GM21619 (cell line): ENCODE data around the gene EFCAB13.

Source experiments
- ATAC-seq: cut with Tn5 transposase; IDR thresholded peaks from one replicate; pipeline ENCODE4 v1.9.1; 2021; ENCODE audit not compliant: unreplicated experiment

The EFCAB13 gene

DNA sequence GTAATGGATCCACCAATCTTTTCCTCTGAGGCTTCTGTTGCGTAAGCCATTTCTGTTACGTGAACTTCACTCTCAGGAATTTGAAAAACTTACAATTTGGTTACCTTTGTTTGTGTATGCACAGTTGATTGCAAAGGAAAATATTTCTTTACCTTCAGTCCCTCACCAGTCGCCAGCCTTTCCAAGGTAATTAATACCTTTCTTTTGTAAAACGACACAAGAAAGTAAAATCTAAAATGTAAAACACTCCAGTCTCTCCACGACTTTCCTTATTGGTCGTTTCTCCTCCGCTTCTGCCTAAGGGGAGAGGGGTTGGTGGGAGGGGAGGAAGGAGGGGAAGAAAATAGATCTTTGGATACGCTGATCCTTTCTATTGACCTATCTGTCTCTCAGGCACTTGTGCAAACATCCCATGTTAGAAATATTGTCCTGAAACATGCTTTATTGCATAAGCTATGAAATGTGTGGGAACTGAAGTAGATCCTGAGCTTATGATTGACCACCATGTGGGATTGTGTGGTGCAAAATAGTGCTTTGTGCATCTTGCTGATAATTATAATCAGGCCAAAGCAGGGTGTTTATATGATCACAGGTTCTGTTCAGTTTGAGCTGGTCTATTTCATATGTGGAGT, 32.4 kb upstream of the EFCAB13 start:
- ATAC-seq: no peak

DNA sequence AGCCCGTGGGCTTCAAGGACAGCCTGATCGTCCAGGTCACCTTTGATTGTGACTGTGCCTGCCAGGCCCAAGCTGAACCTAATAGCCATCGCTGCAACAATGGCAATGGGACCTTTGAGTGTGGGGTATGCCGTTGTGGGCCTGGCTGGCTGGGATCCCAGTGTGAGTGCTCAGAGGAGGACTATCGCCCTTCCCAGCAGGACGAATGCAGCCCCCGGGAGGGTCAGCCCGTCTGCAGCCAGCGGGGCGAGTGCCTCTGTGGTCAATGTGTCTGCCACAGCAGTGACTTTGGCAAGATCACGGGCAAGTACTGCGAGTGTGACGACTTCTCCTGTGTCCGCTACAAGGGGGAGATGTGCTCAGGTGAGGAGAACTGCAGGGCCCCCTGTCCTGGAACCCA, 31.5 kb upstream of the EFCAB13 start:
- no peak for ATAC-seq

DNA sequence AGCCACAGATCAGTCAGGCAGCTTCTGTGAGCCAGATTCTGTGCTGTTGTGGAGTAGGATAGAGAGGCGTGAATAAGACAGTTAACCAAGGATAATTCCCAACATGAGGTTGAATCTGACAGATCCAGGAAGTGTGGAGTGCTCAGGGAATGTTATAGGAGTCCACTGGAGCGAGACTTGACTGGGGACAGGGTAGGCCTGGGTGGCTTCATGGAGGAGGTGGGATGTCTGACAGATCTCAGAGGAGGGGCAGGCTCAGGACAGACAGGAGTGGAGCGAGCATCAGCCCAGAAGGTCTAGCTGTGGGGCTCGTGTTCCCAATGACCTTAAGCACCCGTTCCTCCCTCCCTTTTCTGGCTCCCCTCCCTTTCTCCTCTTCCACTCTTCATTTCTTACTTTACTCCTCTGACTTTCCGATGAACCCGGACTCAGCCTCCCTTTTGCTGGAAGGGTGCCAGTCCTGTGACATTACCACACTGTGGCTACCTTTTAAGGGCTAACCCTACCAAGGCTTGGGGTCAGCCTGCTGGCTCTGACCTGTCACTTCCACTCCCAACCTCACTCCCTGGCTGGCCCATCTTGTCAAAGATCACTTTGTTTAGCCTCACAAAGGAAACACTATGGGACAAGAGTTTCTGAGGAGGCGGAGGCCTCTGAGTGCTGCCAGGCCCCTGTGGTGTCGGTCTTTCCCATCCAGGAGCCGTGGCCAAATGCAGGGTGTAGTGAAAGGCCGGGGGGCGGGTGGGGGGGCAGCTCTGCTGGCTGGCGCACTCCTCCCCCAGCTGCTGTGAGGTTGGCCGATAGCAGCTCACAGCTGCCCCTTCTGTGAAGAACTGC, 28.5 kb upstream of the EFCAB13 start:
- ATAC-seq: no peak

DNA sequence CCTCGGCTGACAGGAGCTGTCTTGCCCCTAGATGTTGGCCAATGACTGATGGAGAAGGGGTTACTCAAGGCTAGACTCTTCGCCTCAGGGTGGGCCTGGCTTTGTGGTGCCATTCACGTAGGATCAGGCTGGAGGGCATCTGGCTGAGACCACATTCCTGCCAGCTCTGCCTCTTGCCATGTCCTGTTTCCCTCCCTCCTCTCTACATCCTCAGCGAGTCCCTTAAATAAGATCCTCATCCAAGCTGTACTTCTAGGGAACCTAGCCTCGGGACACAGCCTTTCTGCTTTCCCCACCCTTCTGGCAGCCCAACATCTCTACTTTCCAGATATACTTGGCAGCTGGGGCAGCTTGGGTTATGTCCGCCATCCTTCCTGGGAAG, 27.9 kb upstream of the EFCAB13 start:
- no peak for ATAC-seq

DNA sequence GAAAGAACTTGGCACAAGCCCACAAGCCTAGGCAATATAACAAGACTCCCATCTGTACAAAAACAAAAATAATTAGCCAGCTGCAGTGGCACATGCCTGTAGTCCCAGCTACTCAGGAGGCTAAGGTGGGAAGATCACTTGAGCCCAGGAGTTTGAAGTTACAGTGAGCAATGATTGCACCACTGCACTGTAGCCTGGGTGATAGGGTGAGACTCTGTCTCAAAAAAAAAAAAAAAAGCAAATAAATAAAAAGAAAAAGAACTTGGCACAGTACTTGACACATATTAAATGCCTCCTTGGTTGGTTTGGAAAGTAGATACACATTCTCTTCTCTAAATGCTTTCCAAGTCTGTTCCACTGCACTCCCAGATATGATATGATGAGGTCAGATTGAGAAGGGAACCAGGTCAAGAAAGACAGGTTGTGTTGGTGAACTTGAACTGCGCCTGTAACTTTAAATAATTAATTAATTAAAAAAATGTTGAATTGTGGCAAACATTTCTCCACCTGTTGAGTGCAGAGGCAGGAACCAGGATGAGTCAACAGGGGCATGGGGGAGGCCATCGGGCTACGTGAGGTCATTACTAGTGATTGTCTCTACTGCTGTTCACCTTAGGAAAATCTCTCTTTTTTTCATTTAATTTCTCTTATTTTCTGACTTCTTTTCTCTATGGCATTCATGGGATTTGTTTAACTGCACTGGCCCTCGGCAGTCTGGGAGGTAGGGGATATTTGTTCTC, 25.9 kb upstream of the EFCAB13 start:
- no peak for ATAC-seq

DNA sequence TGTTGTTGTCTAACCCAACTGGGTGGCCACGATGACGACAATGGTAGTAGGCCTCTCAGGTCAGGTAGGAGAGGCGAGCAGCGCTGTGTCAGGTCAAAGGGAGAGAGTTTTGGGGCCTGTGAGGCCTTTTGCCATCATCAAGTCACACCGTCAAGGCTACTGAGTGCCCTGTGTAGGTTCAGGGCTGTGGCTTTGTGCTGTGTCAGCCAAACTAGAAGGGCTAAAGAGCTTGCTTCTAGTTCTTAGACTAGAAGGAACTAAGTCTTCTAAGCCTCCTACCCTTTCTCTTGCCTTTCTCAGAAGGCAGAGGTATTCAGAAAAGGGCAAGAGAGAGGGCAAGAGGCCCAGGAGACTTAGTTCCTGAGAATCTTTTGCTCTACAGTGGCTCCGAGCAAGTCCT, 25.0 kb upstream of the EFCAB13 start:
- no peak for ATAC-seq

DNA sequence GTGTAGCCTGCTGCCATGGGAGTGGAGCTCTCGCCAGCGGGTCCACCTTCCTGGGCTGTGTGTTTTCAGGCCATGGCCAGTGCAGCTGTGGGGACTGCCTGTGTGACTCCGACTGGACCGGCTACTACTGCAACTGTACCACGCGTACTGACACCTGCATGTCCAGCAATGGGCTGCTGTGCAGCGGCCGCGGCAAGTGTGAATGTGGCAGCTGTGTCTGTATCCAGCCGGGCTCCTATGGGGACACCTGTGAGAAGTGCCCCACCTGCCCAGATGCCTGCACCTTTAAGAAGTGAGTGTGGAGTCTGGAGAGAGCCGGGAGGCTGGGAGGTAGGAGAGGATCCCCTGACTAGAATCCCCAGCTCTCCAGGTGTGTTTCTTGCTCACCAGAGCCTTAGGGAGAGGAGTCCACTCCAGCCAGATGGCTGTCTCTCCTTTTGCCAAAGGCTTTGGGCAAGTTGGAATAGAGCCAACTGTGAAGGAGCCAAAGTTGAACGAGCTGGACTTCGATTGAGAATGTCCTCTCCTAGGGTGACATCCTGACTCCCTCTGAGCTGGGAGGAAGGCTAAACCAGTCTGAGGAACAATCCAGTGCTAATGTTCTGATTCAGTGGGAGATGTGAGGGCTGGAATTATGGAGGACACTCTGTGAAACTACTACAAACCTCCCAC, 24.4 kb upstream of the EFCAB13 start:
- no peak for ATAC-seq

DNA sequence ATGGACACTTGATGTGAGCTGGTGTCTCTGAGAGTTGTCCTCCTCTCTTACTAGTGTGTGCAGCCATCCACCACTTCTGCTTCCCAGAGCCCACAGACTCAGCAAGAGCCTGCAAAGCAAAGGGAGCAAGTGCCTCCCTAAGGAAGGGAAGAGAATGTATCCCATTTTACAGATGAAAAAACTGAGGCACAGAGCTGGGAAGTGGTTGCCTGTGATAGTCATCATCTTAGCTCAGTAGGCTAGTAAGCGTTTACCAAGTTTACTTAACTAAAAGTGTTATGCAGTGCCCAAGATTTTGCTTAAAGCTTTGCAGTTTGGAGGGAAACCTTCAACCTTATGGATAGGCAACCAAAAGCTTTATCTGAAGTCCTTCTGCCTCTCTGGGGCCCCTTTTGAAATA, 23.0 kb upstream of the EFCAB13 start:
- ATAC-seq: no peak

DNA sequence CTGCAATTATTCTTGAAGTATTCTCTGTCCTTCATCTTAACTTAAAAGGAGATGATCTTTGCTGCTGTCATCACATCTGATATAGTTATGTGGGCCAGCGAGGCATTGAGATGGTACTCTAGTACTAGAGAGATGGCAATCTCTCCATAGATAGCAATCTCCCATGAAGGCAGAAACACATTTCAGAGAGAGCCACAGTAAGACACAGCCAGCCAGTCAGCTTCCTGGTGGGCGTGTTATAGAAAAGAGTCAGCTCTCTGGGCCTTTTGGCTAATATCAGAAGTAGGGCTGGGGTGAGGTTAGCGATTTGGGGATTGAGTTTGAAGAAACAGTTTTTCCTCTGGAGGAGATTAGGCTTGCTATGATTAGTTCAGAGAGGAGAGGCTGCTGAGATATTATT, 22.6 kb upstream of the EFCAB13 start:
- ATAC-seq: no peak

DNA sequence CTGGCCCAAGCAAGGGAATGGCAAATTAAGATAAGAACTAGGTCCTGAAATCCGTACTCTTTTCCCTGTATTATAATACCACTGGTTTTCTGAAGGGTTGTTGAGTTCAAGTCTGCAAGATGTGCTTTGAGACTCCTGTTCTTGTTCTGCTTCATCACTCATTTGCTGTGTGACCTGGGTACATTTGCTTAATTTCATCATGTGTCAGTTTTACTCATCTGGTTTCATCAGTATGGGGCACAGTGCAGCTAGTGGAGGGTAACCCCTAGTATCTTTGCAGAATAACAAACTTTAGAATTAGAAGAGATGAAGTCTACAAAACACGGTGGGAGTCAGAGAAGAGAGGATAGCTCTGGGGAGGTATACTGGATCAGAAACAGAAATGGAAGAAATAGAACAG, 21.9 kb upstream of the EFCAB13 start:
- ATAC-seq: no peak

DNA sequence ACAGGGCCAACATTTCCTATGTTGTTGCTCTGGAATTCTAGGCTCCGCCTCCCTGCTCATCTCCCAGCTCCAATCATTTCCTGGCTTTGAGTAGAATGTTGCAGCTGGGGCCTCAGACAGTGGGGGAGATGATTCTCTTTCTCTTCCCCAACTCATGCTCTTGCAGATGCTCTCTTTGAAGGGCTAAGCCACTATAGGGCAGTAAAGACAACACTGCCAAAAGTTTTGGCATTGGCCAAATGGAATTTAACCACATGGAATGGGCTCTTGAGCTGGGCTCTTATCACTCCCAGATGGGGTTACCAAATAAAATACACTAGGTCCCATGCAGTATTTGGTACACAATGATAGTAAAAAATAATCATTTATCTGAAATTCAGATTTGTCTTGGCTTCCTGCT, 19.6 kb upstream of the EFCAB13 start:
- no peak for ATAC-seq

DNA sequence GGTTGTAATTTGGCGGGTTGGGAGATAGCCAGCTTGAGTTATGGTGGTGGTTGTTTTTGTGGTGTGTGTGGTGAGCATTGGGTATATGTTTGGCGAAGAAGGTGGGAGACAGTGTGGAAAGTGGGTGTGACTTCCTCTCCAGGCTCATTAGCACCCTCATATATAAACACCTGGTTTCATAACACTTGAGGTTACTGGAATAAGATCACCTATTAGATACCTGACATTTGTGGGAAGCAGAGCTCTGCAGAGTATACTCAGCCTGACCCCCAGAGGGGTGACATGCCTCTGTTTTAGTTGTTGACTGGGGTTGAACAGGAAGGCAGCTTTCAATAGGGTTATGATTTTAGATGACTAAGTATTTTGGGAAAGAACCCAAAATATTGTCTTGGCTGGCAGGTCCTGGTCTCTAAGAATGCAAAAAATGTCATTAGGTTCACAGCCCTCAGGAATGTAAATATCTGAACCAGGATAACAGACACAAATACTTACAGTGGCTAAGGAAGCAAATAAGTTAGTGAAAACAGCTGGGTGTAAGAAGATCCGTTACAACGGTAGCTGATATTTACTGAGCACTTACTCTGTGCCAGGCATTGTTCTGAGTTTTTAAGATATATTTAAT, 18.3 kb upstream of the EFCAB13 start:
- ATAC-seq: no peak

DNA sequence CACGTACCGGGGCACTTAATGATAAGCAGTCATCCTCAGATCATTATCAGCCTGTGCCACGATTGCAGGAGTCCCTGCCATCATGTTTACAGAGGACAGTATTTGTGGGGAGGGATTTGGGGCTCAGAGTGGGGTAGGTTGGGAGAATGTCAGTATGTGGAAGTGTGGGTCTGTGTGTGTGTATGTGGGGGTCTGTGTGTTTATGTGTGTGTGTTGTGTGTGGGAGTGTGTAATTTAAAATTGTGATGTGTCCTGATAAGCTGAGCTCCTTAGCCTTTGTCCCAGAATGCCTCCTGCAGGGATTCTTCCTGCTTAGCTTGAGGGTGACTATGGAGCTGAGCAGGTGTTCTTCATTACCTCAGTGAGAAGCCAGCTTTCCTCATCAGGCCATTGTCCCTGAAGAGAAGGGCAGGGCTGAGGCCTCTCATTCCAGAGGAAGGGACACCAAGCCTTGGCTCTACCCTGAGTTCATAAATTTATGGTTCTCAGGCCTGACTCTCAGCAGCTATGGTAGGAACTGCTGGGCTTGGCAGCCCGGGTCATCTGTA, 13.5 kb upstream of the EFCAB13 start:
- no peak for ATAC-seq

DNA sequence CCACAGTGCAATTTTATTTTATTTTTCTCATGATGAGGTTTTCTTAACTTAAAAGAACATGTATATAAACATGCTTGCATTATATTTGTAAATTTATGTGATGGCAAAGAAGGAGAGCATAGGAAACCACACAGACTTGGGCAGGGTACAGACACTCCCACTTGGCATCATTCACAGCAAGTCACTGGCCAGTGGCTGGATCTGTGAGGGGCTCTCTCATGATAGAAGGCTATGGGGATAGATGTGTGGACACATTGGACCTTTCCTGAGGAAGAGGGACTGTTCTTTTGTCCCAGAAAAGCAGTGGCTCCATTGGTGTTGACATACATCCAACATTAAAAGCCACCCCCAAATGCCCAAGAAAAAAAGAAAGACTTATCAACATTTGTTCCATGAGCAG, 12.3 kb upstream of the EFCAB13 start:
- ATAC-seq: no peak

DNA sequence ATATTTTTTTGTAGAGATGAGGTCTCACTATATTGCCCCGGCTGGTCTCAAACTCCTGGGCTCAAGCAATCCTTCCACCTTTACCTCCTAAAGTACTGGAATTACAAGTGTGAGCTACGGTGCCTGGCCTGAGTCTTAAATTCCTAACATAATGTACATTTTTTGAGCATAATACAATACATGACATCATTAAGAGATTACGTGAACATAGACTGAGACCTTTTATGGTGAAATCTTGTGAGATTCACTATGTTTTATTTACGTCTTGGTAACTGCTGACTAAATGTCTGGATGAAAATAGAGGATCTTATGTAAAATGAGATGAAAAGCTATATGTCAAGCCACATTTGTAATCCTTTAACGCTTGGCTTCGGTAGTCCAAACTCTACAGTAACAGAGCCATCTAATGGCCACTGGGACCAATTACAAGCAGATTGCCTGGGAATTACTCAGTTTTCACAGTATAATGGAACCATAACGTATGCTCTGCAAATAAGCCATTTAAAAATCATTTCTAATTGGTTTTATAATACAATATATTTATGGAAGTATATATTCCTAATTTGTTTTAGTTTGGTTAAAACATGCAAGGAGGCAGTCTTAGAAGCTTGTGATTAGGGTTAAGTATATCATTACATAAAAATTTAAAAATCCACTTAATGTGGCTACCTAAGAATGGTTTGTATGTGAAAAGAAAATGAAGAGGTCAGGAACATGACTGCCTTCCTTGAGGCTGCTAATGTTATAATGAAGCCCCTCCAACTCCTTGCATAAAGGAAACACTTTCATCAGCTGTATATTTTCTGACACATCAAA, 8.1 kb upstream of the EFCAB13 start:
- ATAC-seq: no peak

DNA sequence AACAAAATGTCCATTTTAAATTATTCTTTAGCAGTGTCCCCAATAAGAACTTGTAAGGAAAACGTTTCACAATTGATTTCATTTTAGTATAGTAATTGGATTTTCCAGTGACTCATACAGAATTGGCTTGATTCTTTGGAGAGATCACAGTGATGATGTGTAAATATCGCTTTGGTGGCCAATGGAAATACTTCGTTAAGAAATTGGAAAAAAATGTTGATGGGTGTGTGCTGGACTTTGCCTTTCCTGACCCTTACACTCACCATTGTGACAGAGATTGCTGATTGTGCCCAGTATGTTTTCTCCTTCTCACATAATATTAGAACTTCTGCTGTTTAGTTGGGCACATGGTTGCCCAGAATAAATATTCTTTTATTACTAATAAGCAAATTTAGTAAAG, 7.4 kb upstream of the EFCAB13 start:
- no peak for ATAC-seq

DNA sequence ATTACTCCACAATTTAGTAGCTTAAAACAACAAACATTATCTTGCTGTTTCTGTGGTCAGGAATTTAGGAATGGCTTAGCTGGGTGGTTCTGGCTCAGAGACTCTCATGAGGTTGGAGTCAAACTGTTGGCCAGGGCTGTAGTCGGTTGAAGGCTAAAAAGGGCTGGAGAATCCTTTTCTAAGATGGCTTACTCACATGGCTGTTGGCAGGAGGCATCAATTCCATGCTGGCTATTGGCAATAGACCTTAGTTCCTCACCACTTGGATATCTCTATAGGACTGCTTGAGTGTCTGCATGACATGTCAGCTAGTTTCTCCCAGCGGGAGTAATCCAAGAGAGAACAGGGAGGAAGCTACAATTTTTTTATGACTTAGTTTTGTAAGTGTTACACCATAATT, 6.6 kb upstream of the EFCAB13 start:
- ATAC-seq: no peak

DNA sequence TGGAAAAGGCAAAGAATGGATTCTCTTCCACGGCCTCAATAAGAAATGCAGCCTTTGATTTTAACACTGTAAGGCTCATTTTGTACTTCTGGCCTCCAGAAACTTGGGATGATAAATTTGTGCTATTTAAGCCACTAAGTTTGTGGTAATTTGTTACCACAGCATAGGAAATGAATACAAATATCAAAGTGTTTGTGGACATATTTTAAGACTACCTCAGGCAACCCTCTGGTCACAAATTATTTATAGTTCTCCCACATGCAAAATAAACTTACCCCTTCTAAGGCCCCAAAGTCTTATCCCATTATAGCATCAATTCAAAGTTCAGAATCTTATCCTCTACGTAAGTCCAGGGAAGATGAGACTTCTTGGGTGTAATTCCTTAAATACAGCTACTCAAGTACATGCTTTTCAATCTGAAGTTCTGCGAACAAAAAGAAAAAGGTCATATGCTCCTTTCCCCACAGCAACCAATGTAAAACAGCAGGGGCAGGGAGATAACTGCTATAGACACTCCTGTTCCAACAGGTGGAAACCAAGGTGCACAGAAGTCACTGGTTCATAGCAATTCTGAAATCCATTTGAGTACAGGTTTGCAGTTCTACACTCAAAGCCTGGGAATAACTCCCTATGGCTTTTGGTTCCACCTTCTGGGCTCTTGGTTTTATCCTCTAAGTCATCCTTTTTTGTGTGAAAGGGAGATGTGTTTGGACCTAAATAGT, 5.4 kb upstream of the EFCAB13 start:
- no peak for ATAC-seq

DNA sequence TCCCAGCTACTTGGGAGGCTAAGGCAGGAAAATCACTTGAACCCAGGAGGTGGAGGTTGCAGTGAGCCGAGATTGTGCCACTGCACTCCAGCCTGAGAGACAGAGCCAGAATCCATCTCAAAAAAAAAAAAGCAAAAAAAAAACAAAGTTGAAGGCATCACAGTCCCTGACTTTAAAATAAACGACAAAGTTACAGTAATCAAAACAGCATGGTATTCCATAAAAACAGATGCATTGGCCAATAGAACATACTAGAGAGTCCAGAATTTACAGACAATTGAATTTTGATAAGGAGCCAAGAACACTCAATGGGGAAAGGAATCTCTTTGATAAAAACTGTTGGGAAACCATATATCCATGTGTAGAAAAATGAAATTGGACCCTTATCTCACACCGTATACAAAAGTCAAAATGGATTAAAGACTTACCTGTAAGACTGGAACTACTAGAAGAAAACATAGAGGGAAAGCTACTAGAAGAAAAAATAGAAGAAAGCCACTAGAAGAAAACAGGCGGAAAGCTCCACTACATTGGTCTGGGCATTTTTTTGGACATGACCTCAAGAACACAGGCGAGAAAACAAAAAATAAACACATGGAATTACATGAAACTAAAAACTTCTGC, 2.8 kb upstream of the EFCAB13 start:
- no peak for ATAC-seq
